TTC549 (cell line): Measurements from ENCODE around the gene ARMCX1.
"Not testable (repeated sequence)": the region's sequence is repeated elsewhere in the genome, so short reads cannot be mapped to it uniquely, and the experiment has no call there.

ENCODE experiments used
- FAIRE-seq: peaks from 2 replicates; lab custom pipeline; 2012; peaks lifted over from hg19 to GRCh38; lab: Jason Lieb, UNC

The ARMCX1 gene

DNA sequence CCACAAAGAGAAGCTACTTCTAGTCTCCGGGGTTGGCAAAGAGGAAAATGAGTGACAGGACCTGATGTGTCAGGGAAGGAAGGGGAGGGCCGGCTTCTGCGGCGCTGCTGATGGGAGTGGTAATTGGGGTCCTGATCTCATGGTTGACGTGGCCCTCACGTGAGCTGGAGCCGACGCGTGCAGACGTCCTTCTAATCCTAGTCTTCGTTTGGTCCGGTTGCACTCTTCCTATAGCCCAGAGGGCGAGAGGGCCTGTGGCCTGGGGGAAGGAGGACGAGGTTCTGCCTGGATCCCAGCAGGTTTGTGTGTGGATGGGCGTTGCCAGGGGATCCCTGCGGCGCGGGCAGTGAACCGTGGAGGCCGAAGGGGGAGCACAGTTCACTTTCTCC lies at the start of gene ARMCX1:
TSS of gene ARMCX1 (plus strand) at position 186 of the 389 bp plus-strand sequence. CDS start 2,384 bp downstream, outside the sequence.
- FAIRE-seq = no peak

DNA sequence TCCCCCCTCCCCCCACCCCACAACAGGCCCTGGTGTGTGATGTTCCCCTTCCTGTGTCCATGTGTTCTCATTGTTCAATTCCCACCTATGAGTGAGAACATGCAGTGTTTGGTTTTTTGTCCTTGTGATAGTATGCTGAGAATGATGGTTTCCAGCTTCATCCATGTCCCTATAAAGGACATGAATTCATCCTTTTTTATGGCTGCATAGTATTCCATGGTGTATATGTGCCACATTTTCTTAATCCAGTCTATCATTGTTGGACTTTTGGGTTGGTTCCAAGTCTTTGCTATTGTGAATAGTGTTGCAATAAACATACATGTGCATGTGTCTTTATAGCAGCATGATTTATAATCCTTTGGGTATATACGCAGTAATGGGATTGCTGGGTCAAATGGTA lies 47.4 kb upstream of the ARMCX1 start:
- not testable (repeated sequence) for FAIRE-seq

DNA sequence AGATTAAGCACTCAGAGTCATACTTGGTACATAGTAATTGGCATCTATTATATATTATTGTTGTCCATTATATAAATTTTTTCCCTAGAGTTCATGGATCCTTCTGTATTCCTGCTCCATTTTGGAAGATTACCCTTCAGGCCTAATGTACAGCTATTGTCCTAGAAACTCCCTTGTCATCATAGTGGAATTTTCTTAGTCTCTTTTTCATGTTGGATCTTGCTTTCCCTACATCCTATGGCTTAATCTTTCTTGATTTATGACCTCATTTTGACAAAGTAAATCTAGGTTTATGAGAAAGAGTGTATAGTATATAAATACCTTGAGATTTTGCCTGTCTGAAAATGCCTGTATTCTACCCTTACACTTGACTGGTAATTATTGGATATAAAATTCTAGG lies 43.0 kb upstream of the ARMCX1 start:
- FAIRE-seq = no peak

DNA sequence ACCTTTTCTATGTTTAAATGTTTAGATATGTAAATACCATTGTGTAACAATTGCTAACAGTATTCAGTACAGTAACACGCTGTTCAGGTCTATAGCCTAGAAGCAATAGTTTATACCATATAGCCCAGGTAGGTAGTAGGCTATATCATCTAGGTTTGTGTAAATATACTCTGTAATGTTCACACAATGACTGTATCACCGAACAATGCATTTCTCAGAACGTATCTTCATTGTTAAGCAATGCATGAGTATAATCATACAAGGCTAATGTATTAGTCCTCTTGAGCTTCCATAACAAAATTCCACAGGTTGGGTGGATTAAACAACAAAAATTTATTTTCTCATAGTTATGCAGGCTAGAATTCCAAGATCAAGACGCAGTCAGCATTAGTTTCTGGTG lies 42.4 kb upstream of the ARMCX1 start:
- FAIRE-seq = no peak

DNA sequence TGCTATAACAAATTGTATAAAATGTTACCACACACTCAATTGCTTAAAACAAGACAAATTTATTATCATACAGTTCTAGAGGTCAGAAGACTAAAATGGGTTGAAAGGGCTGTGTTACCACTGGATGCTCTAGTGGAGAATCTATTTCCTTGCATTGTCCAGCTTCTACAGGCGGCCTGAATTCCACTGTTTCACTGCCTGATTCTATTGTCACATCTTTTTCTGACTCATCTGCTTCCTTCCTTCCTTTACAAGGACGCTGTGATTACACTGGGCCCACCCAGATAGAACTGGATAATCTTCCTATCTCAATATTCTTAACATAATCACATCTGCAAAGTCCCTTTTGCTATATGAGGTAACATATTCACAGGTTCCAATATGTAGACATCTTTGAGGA lies 19.4 kb upstream of the ARMCX1 start:
- no peak for FAIRE-seq

DNA sequence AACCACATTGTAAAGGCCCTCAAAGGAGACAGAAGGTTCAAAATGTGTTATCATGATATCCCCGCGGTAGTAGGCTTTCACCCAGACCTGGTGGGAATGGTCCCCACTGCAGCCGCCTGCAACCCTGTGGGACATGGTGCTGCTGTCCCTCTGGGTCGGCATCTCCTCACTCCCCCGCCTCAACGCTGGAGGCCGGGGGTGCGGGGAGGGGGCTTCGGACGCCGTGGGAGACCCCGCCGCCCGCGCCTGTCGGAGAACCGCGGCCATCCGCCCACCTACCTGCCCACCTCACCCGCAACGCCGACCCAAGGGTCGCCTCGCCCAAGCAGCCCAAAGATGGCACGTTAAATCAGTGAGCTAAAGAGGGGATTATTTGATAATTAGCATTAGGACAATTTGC lies 11.2 kb upstream of the ARMCX1 start:
- no peak for FAIRE-seq

DNA sequence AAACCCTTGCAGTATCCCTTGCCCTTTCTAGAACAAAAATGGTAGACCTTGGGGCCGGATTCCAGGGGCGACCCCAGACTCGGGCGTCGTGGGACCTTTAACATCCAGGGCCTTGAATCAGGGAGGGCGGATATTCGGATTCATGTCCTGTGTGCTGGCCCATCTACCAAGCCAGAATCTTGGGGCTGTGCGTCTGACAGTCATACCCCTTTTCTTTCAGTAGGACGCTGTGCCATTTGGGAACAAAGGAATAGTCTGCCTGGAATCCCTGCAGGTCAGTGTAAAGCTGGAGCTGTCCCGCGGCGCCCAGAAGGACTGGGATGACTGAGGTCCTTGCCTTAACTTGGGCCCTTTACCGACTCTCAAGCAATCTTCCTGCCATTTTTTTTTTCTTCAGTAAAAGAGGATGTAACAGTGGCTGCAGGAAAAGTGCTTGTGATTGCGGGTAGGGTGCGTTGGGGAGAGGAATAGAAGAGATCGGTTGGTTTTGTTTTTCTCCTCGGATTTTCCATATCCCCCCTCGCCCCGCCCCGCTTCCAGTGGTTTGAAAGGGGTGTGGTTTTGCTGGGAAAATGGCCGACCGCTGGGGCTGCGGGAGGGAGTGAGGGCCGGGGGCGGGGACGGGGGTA lies 518 bp downstream of the ARMCX1 start:
- FAIRE-seq = no peak

DNA sequence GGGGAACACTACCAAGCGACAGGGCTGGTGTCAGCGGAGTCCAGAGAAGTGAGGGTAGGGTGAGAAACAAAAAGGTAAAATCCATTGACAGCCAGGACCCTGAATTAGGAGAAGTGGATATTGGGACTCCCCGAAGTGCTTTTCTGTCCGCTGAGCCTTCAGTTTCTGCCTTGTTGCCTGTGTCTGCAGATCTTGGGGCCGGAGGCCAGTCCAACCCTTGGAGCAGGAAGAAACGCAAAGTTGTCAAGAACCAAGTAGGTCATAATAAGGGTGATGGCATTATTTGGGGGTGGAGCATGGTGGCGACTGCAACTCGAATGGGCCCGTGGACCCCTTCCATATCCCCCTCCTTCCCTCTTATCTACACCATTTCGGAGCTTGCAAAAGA lies 1.0 kb downstream of the ARMCX1 start:
- no peak for FAIRE-seq

DNA sequence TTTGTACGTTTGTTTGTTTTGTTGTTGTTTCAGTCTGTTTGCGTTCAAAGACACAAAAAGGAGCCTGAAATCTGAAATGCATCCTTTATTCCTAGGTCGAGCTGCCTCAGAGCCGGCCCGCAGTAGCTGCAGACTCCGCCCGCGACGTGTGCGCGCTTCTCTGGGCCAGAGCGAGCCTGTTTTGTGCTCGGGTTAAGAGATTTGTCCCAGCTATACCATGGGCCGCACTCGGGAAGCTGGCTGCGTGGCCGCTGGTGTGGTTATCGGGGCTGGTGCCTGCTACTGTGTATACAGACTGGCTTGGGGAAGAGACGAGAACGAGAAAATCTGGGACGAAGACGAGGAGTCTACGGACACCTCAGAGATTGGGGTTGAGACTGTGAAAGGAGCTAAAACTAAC lies 2.4 kb downstream of the ARMCX1 start:
- FAIRE-seq = no peak

DNA sequence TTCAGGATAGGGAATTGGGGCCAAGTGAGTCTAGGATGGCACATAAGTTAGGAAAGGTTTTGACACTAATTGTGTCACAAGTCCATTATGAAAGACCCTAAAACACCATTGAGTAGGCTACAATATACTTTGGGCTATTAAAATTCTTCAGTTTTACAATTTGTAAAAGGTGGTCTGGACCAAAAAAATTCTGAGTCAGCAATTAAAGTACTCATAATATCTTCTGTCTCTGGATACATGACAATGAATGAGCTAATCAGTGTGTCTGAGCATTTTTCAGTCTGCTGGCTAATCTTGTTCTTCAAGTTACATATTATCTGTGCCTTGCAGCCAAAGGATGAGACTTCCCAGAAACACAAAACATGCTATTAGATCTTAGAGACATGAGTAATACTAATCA lies 14.3 kb downstream of the ARMCX1 start:
- FAIRE-seq = no peak

DNA sequence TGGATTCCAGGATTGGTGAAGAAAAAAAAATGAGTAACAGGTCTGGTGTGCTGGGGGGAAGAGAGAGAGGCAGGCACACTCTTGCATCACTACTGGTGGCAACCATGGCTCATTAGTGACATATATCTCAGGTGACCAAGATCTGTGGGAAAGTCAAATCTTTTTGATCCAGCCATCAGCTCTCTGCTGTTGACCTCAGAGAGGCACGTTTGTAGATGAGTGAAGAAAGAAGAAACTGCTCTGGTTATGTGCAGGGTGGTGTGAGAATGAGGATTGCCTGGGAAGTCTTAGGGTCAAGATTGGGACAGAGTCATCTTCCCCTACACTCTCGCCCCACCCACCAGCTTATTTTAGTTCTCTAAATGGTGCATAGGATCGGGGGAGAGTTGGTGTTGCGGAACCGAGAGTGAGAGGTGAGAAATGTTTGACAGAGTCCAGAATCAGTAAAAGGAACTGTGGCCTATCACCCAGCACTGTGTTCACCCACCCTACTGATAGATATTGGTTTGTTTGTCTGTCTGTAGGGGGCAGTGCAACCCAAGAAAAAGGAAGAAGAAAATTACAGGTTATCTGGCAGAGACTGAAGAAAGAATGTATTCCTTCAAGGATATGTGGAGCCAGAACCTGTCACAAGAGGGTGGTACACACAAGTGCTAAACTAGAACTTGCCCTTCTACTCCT lies 45.5 kb downstream of the ARMCX1 start:
- FAIRE-seq = peak; percentile 73

DNA sequence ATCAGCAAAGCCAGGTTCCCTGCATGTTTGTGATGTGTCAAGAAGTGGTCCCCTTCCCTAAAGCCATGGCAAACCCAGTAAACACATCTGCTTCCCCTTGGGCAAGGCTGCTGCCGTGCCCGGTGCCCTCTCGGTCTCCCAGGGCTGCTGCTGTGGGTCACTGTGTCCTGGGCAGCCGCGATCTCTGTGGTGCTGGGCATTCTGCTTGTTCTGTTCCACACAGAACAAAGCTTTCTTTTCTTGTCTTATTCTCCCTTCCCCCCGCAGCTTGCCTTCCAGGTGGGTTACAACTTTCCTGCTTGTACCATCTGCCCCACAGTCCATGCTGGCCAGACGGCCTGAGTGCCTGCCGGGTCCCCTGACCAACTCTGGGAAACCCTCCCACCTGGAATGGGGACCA lies 49.2 kb downstream of the ARMCX1 start:
- not testable (repeated sequence) for FAIRE-seq

DNA sequence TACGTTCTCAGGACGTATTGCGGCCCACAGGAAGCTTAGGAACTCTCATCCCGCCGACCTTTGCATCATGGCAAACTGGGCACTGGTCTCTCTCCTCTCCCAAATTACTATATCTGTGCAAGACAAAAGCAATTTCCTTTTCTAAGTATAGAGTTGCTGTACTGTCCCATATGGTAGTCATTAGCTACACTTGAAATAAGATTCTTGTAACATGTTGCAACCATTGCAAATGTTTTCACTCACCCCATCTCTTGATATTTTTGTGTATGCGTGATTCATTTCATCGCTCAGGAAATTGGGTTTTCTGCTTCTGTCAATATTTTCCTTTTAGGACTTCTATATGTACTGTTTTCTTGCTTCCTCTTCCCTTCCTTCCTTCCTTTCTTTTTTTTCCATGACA lies 51.7 kb downstream of the ARMCX1 start:
- FAIRE-seq = no peak
